Brain pericyte (primary cell): ENCODE results near the gene PPP1R9A.

Source experiments
- DNase-seq: peaks from one replicate; pipeline ENCODE4 v3.0.0-alpha.2; 2012; ENCODE audit warnings: low read depth, low spot score

The PPP1R9A gene

DNA sequence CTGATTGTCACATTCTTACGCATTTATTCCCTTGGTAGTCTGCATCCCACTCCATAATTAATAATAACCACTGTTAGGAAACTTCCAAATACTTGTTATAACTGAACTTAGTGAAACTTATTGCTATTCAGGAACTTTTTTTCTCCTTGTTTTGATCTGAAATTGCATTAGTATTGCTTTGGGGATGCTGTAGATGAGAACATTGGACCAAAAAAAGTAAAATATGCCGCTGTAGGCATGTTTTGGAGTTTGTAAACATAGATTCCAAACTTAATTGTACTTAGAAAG, 1.7 kb downstream of the PPP1R9A start:
- DNase-seq, result no peak

DNA sequence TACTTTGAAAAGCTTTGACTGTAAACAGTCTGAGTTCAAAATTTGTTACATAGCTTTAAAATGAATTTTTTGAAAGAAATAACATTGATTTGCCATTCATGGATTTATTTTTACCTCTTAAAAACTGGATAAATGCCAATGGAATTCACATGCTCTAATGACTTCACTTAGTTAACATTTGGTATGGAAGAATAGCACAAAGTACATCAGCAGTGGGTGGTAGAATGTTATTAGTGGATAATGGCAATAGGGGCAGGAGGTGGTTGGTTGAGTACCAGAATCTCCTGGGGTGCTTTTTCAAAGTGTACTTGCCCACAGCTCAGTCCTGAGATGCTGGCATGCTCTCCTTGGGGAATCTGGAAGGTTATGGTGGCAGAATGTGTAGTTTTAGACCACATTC, 4.7 kb downstream of the PPP1R9A start:
- no peak for DNase-seq

GRCh38 chr7:94913391-94913790, 6.0 kb downstream of the PPP1R9A start:
- DNase-seq, result no peak

GRCh38 chr7:94921911-94922310, 14.5 kb downstream of the PPP1R9A start:
- no peak for DNase-seq

DNA sequence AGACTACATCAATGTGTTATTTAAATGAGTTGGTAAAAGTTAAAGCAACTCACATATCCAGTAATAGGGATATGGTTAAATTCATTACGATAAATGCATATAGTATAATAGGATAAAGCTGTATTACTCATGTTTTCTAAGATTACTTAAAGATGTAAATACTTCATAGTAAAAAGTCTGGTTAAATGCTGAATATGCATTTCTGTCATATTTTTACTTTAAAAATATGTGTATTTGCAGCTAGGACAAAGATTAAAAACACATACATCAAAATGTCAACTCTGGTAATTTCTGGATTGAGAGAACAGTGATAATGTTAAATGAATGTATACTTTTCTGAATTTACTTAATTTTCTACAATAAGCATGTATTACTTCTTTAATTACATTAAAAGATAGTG, 15.1 kb downstream of the PPP1R9A start:
- DNase-seq, result no peak

DNA sequence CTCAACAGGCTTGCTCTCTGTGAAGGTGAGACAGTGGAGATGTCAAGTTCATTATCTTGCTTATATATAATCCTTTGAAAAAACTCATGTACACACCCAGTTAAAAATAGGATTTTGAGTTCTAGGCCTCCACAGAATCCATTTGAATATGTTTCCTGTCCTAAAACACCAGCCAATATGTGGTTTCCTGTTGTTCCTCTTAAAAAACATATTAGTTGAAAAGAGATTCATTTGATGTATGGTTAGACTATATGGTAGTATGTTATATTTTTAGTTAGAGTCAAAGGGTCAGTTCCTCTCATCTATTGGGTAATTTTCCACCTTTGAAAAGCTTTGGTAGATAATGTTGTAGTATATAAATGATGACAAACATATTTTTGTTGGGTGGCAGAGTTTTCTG, 16.0 kb downstream of the PPP1R9A start:
- DNase-seq, result no peak

GRCh38 chr7:94928168-94928707, 20.8 kb downstream of the PPP1R9A start:
- no peak for DNase-seq

GRCh38 chr7:94933256-94933990, 26.0 kb downstream of the PPP1R9A start:
- DNase-seq, result no peak

DNA sequence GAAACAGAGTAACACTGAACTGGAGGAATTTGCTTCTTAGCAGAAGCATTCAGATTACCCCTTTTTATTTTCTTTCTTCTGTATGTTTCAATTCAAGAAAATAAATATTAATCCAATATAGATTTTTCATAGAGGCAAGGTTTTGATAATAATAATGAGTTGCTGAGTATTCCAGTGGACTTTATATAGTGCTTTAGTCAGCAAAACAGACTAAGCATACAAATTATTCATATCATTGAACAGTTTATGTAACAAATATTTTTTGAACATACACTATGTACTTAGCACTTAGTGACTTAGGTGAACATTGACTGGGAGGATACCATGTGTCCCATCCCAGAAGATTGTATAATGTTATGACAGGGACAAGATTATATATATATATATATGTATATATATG, 32.0 kb downstream of the PPP1R9A start:
- DNase-seq, result no peak

DNA sequence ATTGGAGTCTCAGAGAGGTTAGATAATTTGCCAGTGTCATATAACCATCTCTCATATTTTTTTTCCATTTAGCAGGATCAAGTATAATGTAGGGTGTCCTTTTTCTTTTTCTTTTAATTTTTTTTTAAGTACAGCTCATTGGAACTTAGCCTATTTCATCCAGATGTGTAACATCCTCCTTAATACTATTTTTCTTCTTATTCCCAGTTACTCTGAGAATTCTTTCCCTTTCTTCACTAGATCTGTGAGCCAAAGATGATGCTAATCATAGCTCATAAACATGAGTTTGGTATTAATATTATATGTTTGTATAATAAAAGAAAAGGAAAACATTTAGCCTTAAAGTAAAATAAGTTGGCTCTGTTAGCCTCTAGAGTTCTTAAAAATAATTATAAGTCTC, 32.8 kb downstream of the PPP1R9A start:
- no peak for DNase-seq

GRCh38 chr7:94941844-94942632, 34.6 kb downstream of the PPP1R9A start:
- DNase-seq, result no peak

GRCh38 chr7:94943134-94943533, 35.7 kb downstream of the PPP1R9A start:
- DNase-seq, result no peak

- DNase-seq, result no peak
Observed at GRCh38 chr7:94949532-94949931, 42.1 kb downstream of the PPP1R9A start.

DNA sequence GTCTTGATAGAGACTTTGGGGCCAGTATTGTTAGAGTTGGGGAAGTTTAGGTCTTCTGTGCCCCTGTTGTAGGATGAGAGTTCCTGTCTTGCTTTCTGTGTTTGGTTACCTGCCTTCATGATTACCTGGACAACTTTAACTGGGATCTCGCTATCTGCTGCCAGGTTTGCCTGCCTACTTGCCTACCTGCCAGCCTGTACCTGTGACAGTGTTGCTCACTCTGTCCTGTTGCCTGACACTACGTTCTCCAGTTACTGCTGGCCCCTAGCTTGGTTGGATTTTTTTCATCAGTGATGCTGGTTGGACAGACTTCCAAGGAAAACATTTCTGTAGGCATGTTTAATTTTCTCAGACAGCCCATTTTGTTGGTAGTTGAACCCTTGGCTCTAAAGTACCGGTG, 48.4 kb downstream of the PPP1R9A start:
- no peak for DNase-seq

DNA sequence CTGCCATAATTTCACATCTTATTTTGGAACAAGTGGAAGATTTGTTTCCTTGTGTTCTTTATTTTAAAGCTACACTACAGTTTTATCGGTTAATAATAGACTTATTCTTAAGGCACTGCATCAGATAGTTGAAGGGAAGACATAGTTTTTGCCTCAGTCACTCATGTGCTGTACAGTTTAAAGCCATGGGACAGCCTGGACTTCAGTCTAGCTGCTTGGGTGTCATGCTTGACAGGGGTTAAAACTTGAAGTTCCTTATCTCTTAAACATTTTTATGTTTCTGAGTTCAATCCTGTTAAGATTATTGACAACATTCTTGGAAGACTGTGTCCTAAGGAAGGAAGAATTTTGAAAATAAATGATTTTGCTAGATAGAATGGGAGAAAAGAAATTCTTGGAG, 49.7 kb downstream of the PPP1R9A start:
- DNase-seq, result no peak

DNA sequence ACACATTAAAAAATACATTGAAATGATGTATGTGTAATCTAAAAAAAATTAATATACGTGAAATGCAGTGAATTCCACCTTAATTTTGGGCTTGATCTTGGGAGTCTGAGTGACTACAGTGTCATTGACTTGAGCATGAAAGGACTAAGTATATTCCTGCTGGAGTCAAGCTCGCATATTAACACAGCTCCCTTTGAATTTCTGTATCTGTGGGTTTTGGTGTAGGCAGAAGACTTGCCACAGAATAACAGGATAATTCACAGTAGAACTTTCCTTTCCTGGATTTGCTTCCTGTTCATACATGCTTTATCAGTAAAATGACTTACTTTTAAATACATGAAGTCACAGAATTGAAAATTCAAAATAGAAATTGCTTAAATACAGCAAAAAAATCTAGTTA, 55.3 kb downstream of the PPP1R9A start:
- no peak for DNase-seq

GRCh38 chr7:94969434-94970084, 62.2 kb downstream of the PPP1R9A start:
- DNase-seq, result no peak

GRCh38 chr7:94970085-94970576, 62.7 kb downstream of the PPP1R9A start:
- no peak for DNase-seq

- no peak for DNase-seq
Observed at GRCh38 chr7:94971051-94971867, 63.9 kb downstream of the PPP1R9A start.

- DNase-seq, result peak; percentile 16
Observed at GRCh38 chr7:94972296-94972695, 64.9 kb downstream of the PPP1R9A start.

DNA sequence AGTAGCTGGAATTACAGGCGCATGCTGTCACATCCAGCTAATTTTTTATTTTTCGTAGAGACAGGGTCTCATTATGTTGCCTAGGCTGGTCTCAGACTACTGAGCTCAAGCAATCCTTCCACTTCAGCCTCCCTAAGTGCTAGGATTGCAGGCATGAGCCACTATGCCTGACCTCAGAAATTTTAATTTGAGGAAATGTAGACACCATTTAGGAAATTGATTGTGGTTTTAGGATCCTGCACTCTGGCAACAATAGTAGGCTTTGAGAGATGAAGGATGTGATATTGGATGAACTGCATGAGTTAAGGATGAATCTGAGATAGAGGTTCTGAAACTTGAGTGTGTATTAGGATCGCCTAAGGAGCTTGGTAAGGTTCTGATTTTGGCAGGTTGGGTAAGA, 66.5 kb downstream of the PPP1R9A start:
- DNase-seq, result no peak

GRCh38 chr7:94974423-94974822, 67.0 kb downstream of the PPP1R9A start:
- peak; percentile 41 for DNase-seq
